ENCODE data around the gene USP48.
"Not testable (repeated sequence)": the region's sequence is repeated elsewhere in the genome, so short reads cannot be mapped to it uniquely, and the experiment has no call there.

USP48 gene

DNA sequence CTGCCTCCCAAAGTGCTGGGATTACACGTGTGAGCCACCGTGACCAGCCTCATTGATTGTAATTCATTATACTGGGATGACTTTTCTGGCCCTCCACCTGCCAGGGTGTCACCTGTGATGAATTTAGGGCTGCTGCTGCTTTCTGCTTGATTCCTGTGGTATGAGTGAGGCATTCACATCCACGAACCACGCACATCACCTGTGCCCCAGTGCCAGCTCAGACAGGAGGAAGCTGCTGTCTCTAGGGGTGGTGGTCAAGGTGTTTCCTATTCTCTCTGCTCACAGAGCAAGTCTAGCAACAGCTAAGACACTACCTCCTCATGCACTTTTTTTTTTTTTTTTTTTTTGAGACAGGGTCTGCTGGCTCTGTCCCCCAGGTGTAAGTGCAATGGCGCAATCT is 16.8 kb upstream of the USP48 start:
- no peak overlapping the region for H3K4me3 ChIP-seq (replicated peaks; ENCODE audit: low read depth, low read length)
- no peak for TF ChIP-seq CTCF (IDR thresholded peaks at IDR 0.05; ENCODE audit: low read depth, low read length, missing control alignments)
- DNase-seq (ENCODE audit: extremely low read depth, low read depth) = no peak

- DNase-seq (ENCODE audit: extremely low read depth, low read depth) = no peak
- TF ChIP-seq CTCF (IDR thresholded peaks at IDR 0.05; ENCODE audit: low read depth, low read length, missing control alignments) = no peak
- H3K4me3 ChIP-seq (replicated peaks; ENCODE audit: low read depth, low read length) = no peak overlapping the region
Observed at GRCh38 chr1:21795075-21795474, 12.1 kb upstream of the USP48 start.

DNA sequence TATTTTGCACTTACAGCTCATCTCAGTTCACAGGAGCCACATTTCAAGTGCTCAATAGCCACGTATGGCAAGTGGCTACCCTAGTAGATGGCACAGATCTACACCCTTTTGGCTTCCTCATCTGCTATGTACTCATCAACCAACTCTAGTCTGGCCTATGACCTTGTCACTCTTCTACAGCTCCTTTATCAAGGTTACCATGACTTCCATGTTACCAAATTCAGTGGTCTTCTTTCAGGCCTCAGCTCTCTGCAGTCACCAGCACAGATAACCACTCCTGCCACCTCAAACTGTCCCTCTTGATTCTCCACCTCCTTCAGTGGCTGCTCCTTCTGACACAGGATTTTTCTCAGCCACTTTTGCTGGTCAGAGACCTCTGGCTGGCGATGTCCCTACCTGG is 11.7 kb upstream of the USP48 start:
- TF ChIP-seq CTCF (IDR thresholded peaks at IDR 0.05; ENCODE audit: low read depth, low read length, missing control alignments) = no peak
- H3K4me3 ChIP-seq (replicated peaks; ENCODE audit: low read depth, low read length) = no peak overlapping the region
- no peak for DNase-seq (ENCODE audit: extremely low read depth, low read depth)

- TF ChIP-seq CTCF (IDR thresholded peaks at IDR 0.05; ENCODE audit: low read depth, low read length, missing control alignments) = no peak
- H3K4me3 ChIP-seq (replicated peaks; ENCODE audit: low read depth, low read length) = no peak overlapping the region
- no peak for DNase-seq (ENCODE audit: extremely low read depth, low read depth)
Observed at GRCh38 chr1:21793104-21793503, 10.2 kb upstream of the USP48 start.

DNA sequence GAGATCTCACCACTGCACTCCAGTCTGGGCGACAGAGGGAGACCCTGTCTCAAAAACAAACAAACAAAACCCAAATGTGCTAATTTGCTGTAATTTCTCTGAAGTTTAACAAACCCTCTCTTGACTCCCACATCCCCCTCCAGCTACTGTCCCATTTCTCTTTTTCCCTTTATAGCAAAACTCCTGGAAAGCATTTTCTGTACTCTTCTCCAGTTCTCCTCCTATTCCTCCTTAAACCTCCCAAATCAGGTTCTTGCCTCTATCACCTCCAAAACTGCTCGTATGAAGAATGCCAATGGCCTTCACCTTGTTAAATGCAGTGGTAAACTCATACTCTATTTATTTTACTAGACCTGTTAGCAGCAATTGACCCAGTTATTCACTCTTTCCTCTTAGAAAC is 3.7 kb upstream of the USP48 start:
- DNase-seq (ENCODE audit: extremely low read depth, low read depth) = no peak
- TF ChIP-seq CTCF (IDR thresholded peaks at IDR 0.05; ENCODE audit: low read depth, low read length, missing control alignments) = no peak
- no peak overlapping the region for H3K4me3 ChIP-seq (replicated peaks; ENCODE audit: low read depth, low read length)

GRCh38 chr1:21785764-21786163 is 2.8 kb upstream of the USP48 start:
- not testable (repeated sequence) for H3K4me3 ChIP-seq (replicated peaks; ENCODE audit: low read depth, low read length); DNase-seq (ENCODE audit: extremely low read depth, low read depth)

- no peak for TF ChIP-seq CTCF (IDR thresholded peaks at IDR 0.05; ENCODE audit: low read depth, low read length, missing control alignments)
- H3K4me3 ChIP-seq (replicated peaks; ENCODE audit: low read depth, low read length) = peak overlapping the region; percentile 70
- peak; percentile 87 for DNase-seq (ENCODE audit: extremely low read depth, low read depth)
Observed at GRCh38 chr1:21783679-21784603, 992 bp upstream of the USP48 start.
